Esophagus muscularis mucosa (tissue), 4 donors: Measurements from ENCODE around the gene ALDH7A1. TPM values are rescaled to one million over a fixed set of nuclear protein-coding genes. Genes with fewer than 3 reads are reported as not detected.
"Not testable (repeated sequence)": the region's sequence is repeated elsewhere in the genome, so short reads cannot be mapped to it uniquely, and the experiment has no call there.

ENCODE experiments used
- DNase-seq: peaks from one replicate; pipeline ENCODE4 v3.0.0-alpha.2; 2017; ENCODE audit errors: extremely low spot score
- H3K27ac ChIP-seq, 4 donors: fragments of 200-600 bp; sonication (generic); replicated peaks in 1 of 4; 1 replicate in 3 of 4; 2 replicates in 1 of 4; pipeline ENCODE4 v1.5.1; 2016 to 2019; ENCODE audit warnings: mild to moderate bottlenecking in 1 of 4
- H3K27me3 ChIP-seq, 4 donors: fragments of 200-600 bp; sonication (generic); one replicate each; pipeline versions ENCODE4 v1.5.1 to v1.6.0; 2016 to 2019
- H3K36me3 ChIP-seq, 4 donors: fragments of 200-600 bp; sonication (generic); one replicate each; pipeline ENCODE4 v1.5.1; 2016 to 2019
- H3K4me1 ChIP-seq, 4 donors: fragments of 200-600 bp; sonication (generic); one replicate each; pipeline ENCODE4 v1.5.1; 2016 to 2019
- H3K4me3 ChIP-seq, 4 donors: fragments of 200-600 bp; sonication (generic); 1 replicate in 2 of 4; 2 replicates in 2 of 4; pipeline ENCODE4 v1.5.1; 2016 to 2019; ENCODE audit warnings: mild to moderate bottlenecking in 4 of 4, moderate library complexity in 1 of 4
- H3K9me3 ChIP-seq, 4 donors: fragments of 200-600 bp; sonication (generic); 1 replicate in 3 of 4; 2 replicates in 1 of 4; pipeline ENCODE4 v1.5.1; 2016 to 2019
- CTCF ChIP-seq, 3 experiments: fragments of 200-600 bp in 2 of 3; fragments of 450-650 bp in 1 of 3; sonication (generic) in 2 of 3; IDR thresholded peaks; one replicate each; pipeline ENCODE4 v1.5.1; 2017 to 2019; ENCODE audit warnings: antibody characterized with exemption in 3 of 3, mild to moderate bottlenecking in 2 of 3, moderate library complexity in 1 of 3
- EP300 ChIP-seq: sonication (generic); formaldehyde crosslinking; IDR thresholded peaks from one replicate; pipeline ENCODE4 v1.6.1; 2017; ENCODE audit warnings: antibody characterized with exemption
- POLR2A ChIP-seq: fragments of 450-650 bp; IDR thresholded peaks from one replicate; pipeline ENCODE4 v1.6.1; 2017; ENCODE audit warnings: antibody characterized with exemption, moderate library complexity, mild to moderate bottlenecking, low read depth
- POLR2AphosphoS5 ChIP-seq, 2 donors: sonication (generic); formaldehyde crosslinking; IDR thresholded peaks; one replicate each; pipeline ENCODE4 v1.6.1; 2017; ENCODE audit warnings: antibody characterized with exemption in 2 of 2
- WGBS: methylation state at CpG from one replicate; pipeline ENCODE4 v1.1.5; 2018; 5-methylcytosine and 5-hydroxymethylcytosine counted together
- intact Hi-C: fragments of 100-400 bp; cut with DNase I; formaldehyde crosslinking; loops from one replicate; pipeline ENCODE4 v1.15.1; 2023
- total RNA-seq, 4 donors: library from RNA; depleted of rRNA; stranded (reverse); fragments of >200 nt; gene quantifications; one replicate each; pipeline versions ENCODE4 v1.1.0 to v1.2.1, GENCODE V29; 2016

The ALDH7A1 gene
- total RNA-seq, 4 donors from 2014 or later = 14.9 to 17.7 (median 15.5) TPM

DNA sequence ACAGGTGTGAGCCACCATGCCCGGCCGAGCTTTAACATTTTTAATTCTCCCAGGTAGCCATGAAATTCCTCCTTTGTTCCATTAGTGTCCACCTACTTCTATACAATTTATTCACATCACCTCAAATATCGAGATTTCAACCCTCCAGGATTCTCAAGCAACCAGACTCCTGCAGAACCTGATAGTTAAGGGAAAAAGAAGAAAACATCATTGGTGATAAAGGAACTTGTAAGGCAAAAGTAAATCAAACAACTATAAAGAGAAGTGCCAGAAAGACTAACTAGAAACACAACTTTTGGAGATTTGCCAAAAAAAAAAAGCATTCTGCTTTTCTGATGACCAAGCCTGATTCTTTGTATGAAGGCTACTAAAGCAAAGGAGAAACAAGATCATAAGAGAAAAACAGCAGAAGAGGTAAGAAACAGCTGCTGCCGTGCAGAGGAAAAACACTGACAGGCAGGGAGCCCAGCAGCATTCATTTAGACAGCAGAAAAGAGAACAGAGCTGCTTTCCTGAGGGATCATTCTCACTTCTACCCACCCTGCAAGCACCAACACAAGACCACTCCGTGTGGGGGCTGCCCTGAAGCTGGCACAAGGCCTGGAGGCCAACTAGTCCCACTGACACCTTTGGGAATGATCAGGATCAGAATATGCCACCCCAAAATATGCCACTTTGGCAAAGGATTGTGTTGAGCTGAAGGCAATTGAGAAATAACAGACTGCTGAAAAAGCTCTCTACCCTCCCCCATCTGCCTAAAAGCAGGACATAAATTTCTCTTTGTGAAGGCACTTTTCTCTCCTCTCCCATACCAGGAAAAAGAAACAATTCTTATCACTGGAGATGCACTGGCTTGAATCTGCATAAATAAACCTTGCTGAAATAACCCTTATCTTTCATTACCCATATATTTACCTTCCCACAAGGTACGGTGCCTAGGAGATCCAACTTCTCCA, 75.1 kb downstream of the ALDH7A1 start:
- Histone ChIP-seq H3K9me3 (no peaks in the 10 kb centered on the region), H3K27ac (peak overlapping the region; percentile 68 to 78 (median 72)), H3K4me1 (peaks cover 25 to 39% (median 30%) of the 10 kb centered on the region in 4 donors), H3K36me3 (no peaks in the 10 kb centered on the region), H3K4me3 (peak overlapping the region in 2 of 4 donors; percentile 2 to 16), H3K27me3 (no peaks in the 10 kb centered on the region)
- intact Hi-C loops = no loop called here
- WGBS = 48% methylated on average over 6 of the region's 6 CpGs
- TF ChIP-seq POLR2AphosphoS5 (IDR thresholded peaks at IDR 0.05) (peak; percentile 8 to 39), CTCF (IDR thresholded peaks at IDR 0.05) (no peak), EP300 (no peak), POLR2A (no peak)
- peak; percentile 89 for DNase-seq

- Histone ChIP-seq H3K27ac (peak overlapping the region; percentile 68 to 78 (median 72)), H3K4me1 (peaks cover 18 to 32% (median 23%) of the 10 kb centered on the region in 4 donors)
- H3K4me3 ChIP-seq, H3K36me3 ChIP-seq, H3K9me3 ChIP-seq, H3K27me3 ChIP-seq, intact Hi-C loops, DNase-seq: not testable (repeated sequence)
- WGBS = 83% methylated on average over 4 of the region's 4 CpGs
These were observed 75.8 kb downstream of the ALDH7A1 start for GRCh38 chr5:126519223-126519622.

DNA sequence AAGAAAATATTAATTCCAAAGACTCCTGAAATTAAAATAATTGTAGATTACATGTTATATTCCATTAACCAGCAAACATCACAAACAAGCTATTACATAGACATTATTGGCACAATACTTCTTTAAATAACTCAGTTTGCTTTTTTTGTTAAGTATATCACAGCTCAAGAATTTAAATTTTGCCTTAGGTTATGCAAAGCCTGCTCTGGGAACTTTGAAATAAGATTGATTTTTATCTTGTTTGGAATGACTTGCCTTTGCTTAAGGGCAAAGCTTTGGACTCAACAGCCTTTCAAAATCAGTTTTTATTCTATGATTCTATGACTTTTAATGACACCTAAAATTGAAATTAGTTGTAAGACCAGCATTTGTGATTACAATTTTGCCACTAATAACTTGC, 78.2 kb downstream of the ALDH7A1 start:
- no peaks in the 10 kb centered on the region for H3K9me3 ChIP-seq
- TF ChIP-seq POLR2A (no peak), EP300 (no peak), POLR2AphosphoS5 (IDR thresholded peaks at IDR 0.05) (no peak), CTCF (IDR thresholded peaks at IDR 0.05) (no peak)
- no peaks in the 10 kb centered on the region for H3K36me3 ChIP-seq
- no peaks in the 10 kb centered on the region for H3K27me3 ChIP-seq
- DNase-seq = no peak
- peaks cover 16 to 28% (median 20%) of the 10 kb centered on the region in 4 donors for H3K4me1 ChIP-seq
- H3K4me3 ChIP-seq = no peak overlapping the region
- no peak overlapping the region for H3K27ac ChIP-seq
- intact Hi-C loops = no loop called here

- no peak for DNase-seq
- Histone ChIP-seq H3K4me1 (peaks cover 16 to 25% (median 17%) of the 10 kb centered on the region in 4 donors), H3K4me3 (no peak overlapping the region), H3K9me3 (no peaks in the 10 kb centered on the region), H3K27ac (no peak overlapping the region), H3K36me3 (no peaks in the 10 kb centered on the region), H3K27me3 (no peaks in the 10 kb centered on the region)
- 81% methylated on average over 1 of the region's 1 CpG for WGBS
- TF ChIP-seq EP300 (no peak), CTCF (IDR thresholded peaks at IDR 0.05) (no peak), POLR2AphosphoS5 (IDR thresholded peaks at IDR 0.05) (no peak), POLR2A (no peak)
- intact Hi-C loops = no loop called here
These were observed 78.9 kb downstream of the ALDH7A1 start for GRCh38 chr5:126516133-126516532.

DNA sequence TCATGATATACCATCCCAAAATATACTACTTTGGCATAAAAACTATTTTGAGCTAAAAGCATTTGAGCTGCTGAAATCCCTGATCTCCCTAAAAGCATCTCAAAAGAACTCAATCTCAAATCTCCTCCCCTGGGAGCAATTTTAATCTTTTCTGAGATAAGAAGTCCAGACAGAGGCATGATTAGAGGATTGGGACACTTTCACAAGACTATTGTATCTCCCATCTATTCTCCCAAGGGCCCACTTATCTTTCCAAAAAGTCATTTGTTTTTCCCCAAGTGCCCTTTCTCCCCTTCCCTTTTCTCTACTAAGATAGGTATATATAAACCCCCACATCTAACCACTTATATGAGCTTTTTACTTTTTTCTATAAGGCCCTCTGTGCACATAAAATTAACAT, 79.7 kb downstream of the ALDH7A1 start:
- Histone ChIP-seq H3K4me3 (no peak overlapping the region), H3K4me1 (peaks cover 13 to 19% (median 17%) of the 10 kb centered on the region in 4 donors), H3K9me3 (no peaks in the 10 kb centered on the region), H3K27ac (no peak overlapping the region), H3K27me3 (no peaks in the 10 kb centered on the region), H3K36me3 (no peaks in the 10 kb centered on the region)
- intact Hi-C loops = no loop called here
- TF ChIP-seq POLR2AphosphoS5 (IDR thresholded peaks at IDR 0.05) = no peak
- TF ChIP-seq CTCF (IDR thresholded peaks at IDR 0.05) = no peak
- no peak for TF ChIP-seq EP300
- TF ChIP-seq POLR2A = no peak
- no peak for DNase-seq
